Astrocyte (in vitro differentiated cells and primary cell): ENCODE measurements around the gene OR51D1. TPM values are rescaled to one million over a fixed set of nuclear protein-coding genes. Genes with fewer than 3 reads are reported as not detected.

Experiments used
- DNase-seq: peaks from one replicate; pipeline ENCODE4 v3.0.0-alpha.2; 2010; ENCODE audit warnings: low read depth
- FAIRE-seq: peaks from 2 replicates; lab custom pipeline; 2011; peaks lifted over from hg19 to GRCh38; lab: Jason Lieb, UNC
- H2AFZ ChIP-seq: 2 replicates; pipeline ENCODE4 v1.6.0; 2012; ENCODE audit warnings: low read depth, low read length, inconsistent platforms
- H3K27ac ChIP-seq: 2 replicates; pipeline ENCODE4 v1.5.1; 2011; ENCODE audit warnings: low read depth, low read length, inconsistent platforms
- H3K27me3 ChIP-seq: 2 replicates; pipeline ENCODE4 v1.6.0; 2011; ENCODE audit warnings: low read length, inconsistent platforms; ENCODE audit not compliant: insufficient read depth
- H3K36me3 ChIP-seq: 2 replicates; pipeline ENCODE4 v1.5.1; 2011; ENCODE audit warnings: low read length, inconsistent platforms; ENCODE audit not compliant: insufficient read depth
- H3K4me1 ChIP-seq: 2 replicates; pipeline ENCODE4 v1.5.1; 2011; ENCODE audit warnings: low read length, inconsistent platforms; ENCODE audit not compliant: insufficient read depth
- H3K4me2 ChIP-seq: 2 replicates; pipeline ENCODE4 v1.6.0; 2012; ENCODE audit warnings: low read length, inconsistent platforms
- H3K4me3 ChIP-seq: 2 replicates; pipeline ENCODE4 v1.5.1; 2011; ENCODE audit warnings: low read depth, mild to moderate bottlenecking, low read length, inconsistent platforms; ENCODE audit not compliant: insufficient read depth
- H3K79me2 ChIP-seq: 2 replicates; pipeline ENCODE4 v1.6.0; 2012; ENCODE audit warnings: mild to moderate bottlenecking, low read length, inconsistent platforms; ENCODE audit not compliant: insufficient read depth
- H3K9ac ChIP-seq: 2 replicates; pipeline ENCODE4 v1.6.0; 2012; ENCODE audit warnings: mild to moderate bottlenecking, low read length, inconsistent platforms
- H3K9me3 ChIP-seq: 2 replicates; pipeline ENCODE4 v1.5.1; 2012; ENCODE audit warnings: low read depth, mild to moderate bottlenecking, low read length, inconsistent platforms; ENCODE audit not compliant: insufficient read depth
- H4K20me1 ChIP-seq: 2 replicates; pipeline ENCODE4 v1.6.0; 2012; ENCODE audit warnings: low read length, inconsistent platforms; ENCODE audit not compliant: insufficient read depth
- H3K27ac Mint-ChIP-seq: one replicate; pipeline ENCODE4 v1.8.0; 2021; ENCODE audit warnings: mild to moderate bottlenecking, mixed read lengths; ENCODE audit not compliant: unreplicated experiment
- H3K27me3 Mint-ChIP-seq: one replicate; pipeline ENCODE4 v1.8.0; 2021; ENCODE audit warnings: low read depth, mixed read lengths; ENCODE audit not compliant: unreplicated experiment
- H3K36me3 Mint-ChIP-seq: one replicate; pipeline ENCODE4 v1.8.0; 2021; ENCODE audit warnings: low read depth, mixed read lengths; ENCODE audit not compliant: unreplicated experiment
- H3K4me1 Mint-ChIP-seq: one replicate; pipeline ENCODE4 v1.8.0; 2021; ENCODE audit warnings: low read depth, mixed read lengths; ENCODE audit not compliant: unreplicated experiment
- H3K4me3 Mint-ChIP-seq: one replicate; pipeline ENCODE4 v1.8.0; 2021; ENCODE audit warnings: mild to moderate bottlenecking, moderate library complexity, mixed read lengths; ENCODE audit not compliant: unreplicated experiment
- H3K9me3 Mint-ChIP-seq: one replicate; pipeline ENCODE4 v1.8.0; 2021; ENCODE audit warnings: mild to moderate bottlenecking, mixed read lengths; ENCODE audit not compliant: unreplicated experiment
- EZH2 ChIP-seq: IDR thresholded peaks from 2 replicates; pipeline ENCODE4 v1.6.1; 2012; ENCODE audit warnings: mild to moderate bottlenecking, low read length, inconsistent platforms; ENCODE audit not compliant: insufficient read depth
- total RNA-seq: library from RNA; stranded (reverse); gene quantifications from 2 replicates; pipeline ENCODE4 v1.2.1, GENCODE V29; 2021
- TF ChIP-seq, protein P1 (sequence below): IDR thresholded peaks from 2 replicates; pipeline ENCODE4 v1.5.1; 2011; ENCODE audit warnings: low read depth, mild to moderate bottlenecking, inconsistent platforms, low read length, moderate library complexity; ENCODE audit not compliant: insufficient read depth

OR51D1 gene
- total RNA-seq, 1 donor from 2014 or later = not detected

DNA sequence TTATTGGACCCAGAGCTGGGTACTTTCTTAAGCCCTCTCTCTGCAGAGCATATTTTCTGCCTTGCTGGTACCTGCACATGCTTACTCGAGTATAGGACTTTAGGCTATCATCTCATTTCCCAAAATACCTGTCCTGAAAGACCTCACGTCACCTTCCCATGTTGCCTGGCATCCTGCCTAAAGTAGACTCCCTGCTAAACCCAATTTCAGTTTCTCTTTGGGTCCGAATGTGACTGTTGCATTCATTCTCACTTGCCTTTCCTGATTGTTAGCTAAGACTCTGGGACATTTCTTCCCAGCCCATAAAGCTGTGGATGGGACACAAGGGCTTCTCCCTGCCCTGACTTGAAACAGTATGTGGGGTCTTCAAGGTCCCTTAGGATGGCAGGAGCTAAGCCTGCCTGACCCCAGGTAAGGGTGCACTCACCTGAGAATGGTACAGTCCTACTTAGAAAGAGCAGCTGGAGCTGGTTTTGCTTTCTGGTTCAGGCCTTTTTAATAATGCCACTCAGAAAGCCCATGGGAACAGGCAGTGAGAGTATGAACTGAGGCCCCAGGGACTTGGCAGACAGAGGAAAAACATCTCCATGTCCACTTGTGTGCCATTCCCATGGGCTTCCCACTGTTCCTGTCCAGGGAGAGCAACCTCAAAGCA, 47.5 kb downstream of the OR51D1 start:
- Mint-ChIP-seq H3K9me3 (no peaks in the 10 kb centered on the region), H3K36me3 (no peaks in the 10 kb centered on the region), H3K27ac (no peak overlapping the region), H3K4me1 (peaks cover 5% of the 10 kb centered on the region), H3K27me3 (no peaks in the 10 kb centered on the region), H3K4me3 (no peak overlapping the region)
- Histone ChIP-seq H3K4me1 (peaks cover 9% of the 10 kb centered on the region), H3K9me3 (peaks cover 3% of the 10 kb centered on the region), H3K27me3 (no peaks in the 10 kb centered on the region), H3K9ac (no peak overlapping the region), H3K36me3 (no peaks in the 10 kb centered on the region), H3K4me2 (no peak overlapping the region), H3K79me2 (no peaks in the 10 kb centered on the region), H3K27ac (no peak overlapping the region), H2AFZ (no peak overlapping the region), H4K20me1 (no peaks in the 10 kb centered on the region), H3K4me3 (no peak overlapping the region)
- DNase-seq = no peak
- no peak for FAIRE-seq
- no peak for TF ChIP-seq EZH2
- TF ChIP-seq, protein P1, sequence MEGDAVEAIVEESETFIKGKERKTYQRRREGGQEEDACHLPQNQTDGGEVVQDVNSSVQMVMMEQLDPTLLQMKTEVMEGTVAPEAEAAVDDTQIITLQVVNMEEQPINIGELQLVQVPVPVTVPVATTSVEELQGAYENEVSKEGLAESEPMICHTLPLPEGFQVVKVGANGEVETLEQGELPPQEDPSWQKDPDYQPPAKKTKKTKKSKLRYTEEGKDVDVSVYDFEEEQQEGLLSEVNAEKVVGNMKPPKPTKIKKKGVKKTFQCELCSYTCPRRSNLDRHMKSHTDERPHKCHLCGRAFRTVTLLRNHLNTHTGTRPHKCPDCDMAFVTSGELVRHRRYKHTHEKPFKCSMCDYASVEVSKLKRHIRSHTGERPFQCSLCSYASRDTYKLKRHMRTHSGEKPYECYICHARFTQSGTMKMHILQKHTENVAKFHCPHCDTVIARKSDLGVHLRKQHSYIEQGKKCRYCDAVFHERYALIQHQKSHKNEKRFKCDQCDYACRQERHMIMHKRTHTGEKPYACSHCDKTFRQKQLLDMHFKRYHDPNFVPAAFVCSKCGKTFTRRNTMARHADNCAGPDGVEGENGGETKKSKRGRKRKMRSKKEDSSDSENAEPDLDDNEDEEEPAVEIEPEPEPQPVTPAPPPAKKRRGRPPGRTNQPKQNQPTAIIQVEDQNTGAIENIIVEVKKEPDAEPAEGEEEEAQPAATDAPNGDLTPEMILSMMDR = no peak

Other genes with a start within 250 kb of the OR51D1 start
- gene TRIM21, start 243.8 kb upstream of the OR51D1 start, total RNA-seq = 42.4 and 48.0 TPM in 2 replicates
- 0.23 TPM in 1 of 2 replicates, not detected in the other for gene OR52K2, start 188.2 kb upstream of the OR51D1 start, total RNA-seq
- gene OR52K1, start 154.8 kb upstream of the OR51D1 start, total RNA-seq = 0.14 and 0.20 TPM in 2 replicates
- gene OR52M1, start 92.3 kb upstream of the OR51D1 start, total RNA-seq = not detected in 2 replicates
- gene OR52I2, start 55.7 kb upstream of the OR51D1 start, total RNA-seq = not detected in 2 replicates
- not detected in 2 replicates for gene OR52I1, start 43.4 kb upstream of the OR51D1 start, total RNA-seq
- 10.7 and 11.5 TPM in 2 replicates for gene TRIM68, start 29.2 kb upstream of the OR51D1 start, total RNA-seq
- not detected in 2 replicates for gene OR51E1, start 6.5 kb downstream of the OR51D1 start, total RNA-seq
- 0.27 and 0.38 TPM in 2 replicates for gene OR51E2, start 60.4 kb downstream of the OR51D1 start, total RNA-seq
- not detected in 2 replicates for gene MMP26, start 67.3 kb downstream of the OR51D1 start, total RNA-seq
- not detected in 2 replicates for gene OR51F1, start 132.5 kb downstream of the OR51D1 start, total RNA-seq
- gene OR52R1, start 166.9 kb downstream of the OR51D1 start, total RNA-seq = not detected in 2 replicates
- gene OR51F2, start 183.8 kb downstream of the OR51D1 start, total RNA-seq = not detected in 2 replicates
- gene OR51S1, start 211.7 kb downstream of the OR51D1 start, total RNA-seq = not detected in 2 replicates
- not detected in 2 replicates for gene OR51T1, start 244.4 kb downstream of the OR51D1 start, total RNA-seq